ENCODE measurements around the gene NRBF2.
"Not testable (repeated sequence)": the region's sequence is repeated elsewhere in the genome, so short reads cannot be mapped to it uniquely, and the experiment has no call there.

Gene NRBF2

DNA sequence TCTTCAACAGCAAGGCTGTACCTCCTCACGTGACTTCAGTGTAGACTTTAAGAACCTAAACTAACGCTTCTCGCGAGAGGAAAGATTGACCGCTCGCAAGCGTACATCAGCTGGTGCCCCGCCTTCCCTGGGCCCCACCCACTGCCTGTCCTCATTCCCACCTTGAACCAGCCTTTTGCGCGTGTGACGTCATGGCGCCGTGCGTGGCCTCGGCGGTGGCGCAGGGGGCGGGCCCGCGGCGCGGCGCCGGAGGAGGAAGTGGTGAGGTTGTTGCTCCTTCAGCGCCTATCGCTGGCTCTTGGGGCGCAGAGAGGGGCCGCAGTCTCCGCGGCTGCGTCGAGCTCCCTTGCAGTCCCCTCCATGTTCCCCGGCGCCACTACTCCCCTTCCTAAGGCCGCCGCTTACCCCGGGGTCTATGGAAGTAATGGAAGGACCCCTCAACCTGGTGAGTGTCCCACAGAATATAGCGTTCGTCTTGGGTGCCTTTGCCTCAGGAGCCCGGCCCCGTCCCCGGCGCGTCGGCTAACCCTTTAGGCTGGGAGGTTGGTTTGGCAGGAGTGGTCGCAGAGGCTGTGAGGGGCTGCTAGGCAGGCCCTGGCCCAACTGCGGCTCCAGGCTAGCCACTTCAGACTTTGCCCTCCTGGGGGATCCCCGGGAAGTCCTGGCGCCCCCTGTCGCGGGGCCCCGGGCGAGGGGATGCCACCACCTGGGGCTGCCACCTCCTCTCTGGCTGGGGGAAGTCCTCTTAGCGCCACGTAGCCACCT lies at the start of gene NRBF2:
Gene NRBF2 (plus strand): TSS at position 273 of the 765 bp plus-strand sequence. CDS start 143 bp downstream, at position 416.
- DNase-seq (ENCODE audit: low spot score): peak; percentile 90

DNA sequence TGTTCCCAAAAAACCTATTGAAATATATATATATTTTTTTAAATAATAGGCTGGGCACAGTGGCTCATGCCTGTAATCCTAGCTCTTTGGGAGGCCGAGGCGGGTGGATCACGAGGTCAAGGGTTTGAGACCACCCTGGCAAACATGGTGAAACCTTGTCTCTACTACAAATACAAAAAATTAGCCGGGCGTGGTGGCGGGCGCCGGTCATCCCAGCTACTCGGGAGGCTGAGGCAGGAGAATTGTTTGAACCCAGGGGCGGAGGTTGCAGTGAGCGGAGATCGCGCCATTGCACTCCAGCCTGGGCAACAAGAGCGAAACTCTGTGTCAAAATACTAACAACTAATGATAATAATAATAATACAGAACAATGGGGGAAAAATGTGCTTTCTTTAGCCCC lies 49.7 kb upstream of the NRBF2 start:
- not testable (repeated sequence) for DNase-seq (ENCODE audit: low spot score)

DNA sequence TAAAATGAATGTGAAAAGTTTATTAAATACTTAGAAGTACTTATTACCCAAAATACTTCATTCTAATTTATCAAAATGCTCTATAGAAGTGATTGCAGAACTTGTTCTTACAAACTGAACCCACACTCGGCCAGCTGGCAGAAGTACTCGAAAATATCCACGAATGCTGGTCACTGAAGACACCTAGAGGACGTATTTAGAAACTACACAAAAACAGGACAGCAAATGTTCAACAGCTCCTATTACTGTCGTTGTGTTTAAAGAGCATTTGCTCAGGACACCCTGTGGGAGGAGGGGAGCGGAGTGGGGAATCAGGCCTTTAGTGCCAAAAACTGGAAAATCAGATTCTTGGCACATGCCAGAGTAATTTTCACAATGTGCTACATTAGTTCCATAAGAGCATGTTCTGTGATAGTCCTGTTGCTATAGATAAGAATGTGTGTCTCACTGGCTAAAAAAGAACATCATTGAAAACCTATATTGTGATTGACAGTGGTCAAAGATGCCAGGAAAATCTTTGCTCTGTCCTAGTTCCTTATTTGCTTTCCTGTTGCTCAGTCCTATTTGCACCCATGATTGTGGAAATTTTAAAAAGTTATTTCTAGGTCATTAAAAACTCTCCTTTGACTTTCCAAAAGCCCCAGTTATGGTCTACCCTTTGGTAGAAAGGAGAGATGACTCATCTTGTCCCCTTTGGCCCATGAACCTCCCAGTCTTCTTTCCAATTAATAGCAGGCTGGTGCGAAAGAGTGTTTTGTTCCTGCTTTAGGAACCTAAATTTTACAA lies 49.0 kb upstream of the NRBF2 start:
- DNase-seq (ENCODE audit: low spot score): peak; percentile 36

DNA sequence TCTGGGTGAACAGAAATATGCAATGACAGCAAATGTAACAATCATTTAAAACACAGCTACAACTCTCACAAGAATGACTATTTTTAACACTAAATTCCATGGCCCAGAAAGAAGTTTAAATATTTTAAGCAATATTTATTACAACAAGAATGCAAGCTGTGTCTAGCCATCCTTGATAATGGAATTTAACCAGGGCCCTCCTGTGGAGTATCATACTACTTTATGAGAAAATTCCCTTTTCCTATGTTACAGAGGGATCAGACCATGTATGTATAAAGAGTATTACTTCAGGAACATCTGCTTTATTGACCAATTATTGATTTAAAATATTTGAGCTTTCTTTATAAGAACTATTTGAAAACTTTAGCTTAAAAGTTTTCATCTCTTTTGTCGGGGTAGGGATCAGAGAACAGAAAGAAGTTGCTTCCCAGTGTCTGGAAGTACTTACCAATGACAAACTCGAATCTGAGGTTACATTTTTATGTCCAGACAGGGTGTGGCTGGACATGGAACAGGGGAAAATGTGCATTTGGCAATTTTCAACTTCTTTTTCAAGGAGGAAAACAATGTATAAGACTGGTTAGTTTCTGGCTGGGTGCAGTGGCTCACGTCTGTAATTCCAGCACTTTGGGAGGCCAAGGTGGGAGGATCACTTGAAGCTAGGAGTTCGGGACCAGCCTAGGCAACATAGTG lies 48.3 kb upstream of the NRBF2 start:
- DNase-seq (ENCODE audit: low spot score): no peak

DNA sequence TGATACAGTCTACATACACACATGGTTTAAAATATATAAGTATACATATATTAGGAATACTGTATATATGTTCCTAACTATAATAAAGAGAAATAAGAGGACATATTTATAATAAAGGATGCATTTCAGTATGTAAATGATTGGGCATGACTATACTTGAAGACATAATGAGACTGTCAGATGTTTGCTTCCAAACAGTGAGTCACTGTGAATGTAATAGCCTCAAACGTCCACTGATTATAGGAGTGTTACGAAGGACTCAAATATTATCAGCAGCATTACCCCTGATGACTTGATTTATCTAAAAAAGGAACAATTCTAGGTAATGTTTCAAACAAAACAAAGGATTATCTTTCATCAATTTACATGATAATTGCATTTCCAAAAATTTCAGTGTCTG lies 39.9 kb upstream of the NRBF2 start:
- no peak for DNase-seq (ENCODE audit: low spot score)

DNA sequence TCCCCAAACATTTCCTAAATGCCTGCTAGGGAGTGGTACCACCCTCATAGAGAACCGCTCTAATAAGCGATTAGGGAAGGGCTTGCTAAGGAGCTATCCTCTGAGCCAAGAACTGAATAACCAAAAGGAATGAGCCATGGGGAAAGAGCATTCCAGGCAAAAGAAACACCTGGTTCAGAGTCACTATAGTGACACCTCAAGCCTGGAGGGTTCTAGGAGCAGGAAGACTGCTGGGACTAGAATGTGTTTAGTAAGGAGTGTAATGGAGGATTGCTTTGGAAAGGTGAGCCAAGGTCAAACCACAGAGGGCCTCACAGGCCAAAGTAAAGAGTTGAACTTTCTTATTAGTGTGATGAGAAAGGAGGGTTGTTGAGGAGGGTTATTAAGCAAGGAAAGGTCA lies 38.7 kb upstream of the NRBF2 start:
- no peak for DNase-seq (ENCODE audit: low spot score)

DNA sequence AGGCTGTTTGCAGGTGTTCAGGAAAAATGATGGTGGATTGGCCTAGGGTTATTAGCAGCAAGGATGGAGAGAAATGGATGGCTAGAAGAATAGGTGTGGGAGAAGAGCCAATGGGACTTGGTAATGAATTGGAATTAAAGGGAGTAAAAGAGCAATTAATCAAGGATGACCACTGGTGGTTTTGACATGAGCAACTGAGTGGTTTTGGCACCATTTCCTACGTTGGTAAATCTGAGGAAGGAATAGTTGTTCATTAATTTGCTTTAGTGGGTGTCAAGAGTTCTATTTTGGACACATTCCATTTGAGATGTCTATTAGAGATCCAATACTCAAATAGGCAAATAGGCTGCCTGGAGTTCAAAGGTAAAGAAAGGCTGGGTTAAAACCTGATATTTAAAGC lies 38.2 kb upstream of the NRBF2 start:
- no peak for DNase-seq (ENCODE audit: low spot score)

DNA sequence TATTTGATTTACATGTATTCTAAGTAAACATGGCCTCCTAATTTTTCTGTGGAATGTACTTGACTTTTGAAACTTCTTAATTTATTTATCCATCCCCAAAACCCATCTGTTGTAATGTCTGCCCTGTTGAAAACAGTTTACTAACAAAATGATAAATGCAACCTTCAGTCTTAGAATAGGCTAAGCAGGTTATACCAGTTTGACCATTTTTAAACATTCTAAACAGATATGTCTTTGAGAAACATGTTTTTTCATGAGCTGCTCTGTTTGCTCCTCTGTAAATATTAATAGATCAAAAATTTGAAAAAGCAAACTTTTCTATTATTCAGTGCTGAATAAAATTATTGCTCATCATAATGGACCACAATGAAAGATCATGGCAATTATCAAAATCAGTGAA lies 33.4 kb upstream of the NRBF2 start:
- no peak for DNase-seq (ENCODE audit: low spot score)

DNA sequence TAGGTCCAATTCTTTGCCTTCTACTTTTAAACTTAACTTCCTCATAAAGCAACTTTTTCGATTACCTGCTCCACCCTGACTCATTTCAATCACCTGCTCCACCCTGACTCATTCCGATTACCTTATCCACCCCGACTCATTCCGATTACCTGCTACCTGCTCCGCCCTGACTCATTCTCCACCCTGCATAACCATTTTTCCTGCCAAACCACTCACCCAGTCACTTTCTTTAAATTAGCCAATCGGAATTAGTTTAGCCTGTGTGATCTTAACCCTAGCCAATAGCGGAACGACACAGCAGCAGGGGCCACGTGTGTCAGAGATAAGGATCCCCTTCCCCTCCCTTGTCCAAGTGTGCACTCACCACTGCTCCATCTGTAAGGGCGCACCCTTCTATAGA lies 32.0 kb upstream of the NRBF2 start:
- DNase-seq (ENCODE audit: low spot score): not testable (repeated sequence)

DNA sequence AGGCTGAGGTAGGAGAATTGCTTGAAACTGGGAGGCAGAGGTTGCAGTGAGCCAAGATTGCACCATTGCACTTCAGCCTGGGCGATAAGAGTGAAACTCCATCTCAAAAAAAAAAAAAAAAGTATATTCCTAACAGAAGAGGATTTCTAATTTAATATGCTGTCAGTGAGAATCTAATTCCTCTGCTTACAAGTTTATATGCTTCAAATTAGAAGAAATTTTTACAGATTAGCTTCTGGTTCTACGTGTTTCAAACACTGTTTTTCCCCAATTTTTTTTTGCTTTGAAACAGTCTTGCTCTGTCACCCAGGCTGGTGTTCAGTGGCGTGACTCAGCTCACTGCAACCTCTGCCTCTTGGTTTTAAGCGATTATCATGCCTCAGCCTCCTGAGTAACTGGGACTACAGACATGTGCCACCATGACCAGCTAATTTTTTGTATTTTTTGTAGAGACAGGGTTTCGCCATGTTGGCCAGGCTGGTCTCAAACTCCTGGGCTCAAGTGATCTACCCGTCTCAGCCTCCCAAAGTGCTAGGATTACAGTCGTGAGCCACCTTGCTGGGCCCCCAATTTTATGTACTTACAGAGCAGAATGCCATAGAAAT lies 30.7 kb upstream of the NRBF2 start:
- DNase-seq (ENCODE audit: low spot score): not testable (repeated sequence)

DNA sequence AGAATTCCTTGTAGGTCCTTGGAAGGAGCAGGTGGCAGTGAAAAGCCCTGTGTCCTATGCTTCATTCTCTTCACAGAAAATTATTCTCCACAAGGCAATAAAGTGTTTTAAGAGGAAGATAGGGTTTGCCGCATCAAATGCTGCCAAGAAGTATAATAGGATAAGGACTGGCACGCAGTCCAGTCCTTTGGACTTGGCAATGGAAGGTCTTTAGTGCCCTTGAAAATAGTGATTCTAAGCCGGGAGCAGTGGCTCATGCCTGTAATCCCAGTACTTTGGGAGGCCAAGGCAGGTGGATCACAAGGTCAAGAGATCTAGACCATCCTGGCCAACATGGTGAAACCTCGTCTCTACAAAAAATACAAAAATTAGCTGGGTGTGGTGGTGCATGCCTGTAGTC lies 29.9 kb upstream of the NRBF2 start:
- not testable (repeated sequence) for DNase-seq (ENCODE audit: low spot score)

DNA sequence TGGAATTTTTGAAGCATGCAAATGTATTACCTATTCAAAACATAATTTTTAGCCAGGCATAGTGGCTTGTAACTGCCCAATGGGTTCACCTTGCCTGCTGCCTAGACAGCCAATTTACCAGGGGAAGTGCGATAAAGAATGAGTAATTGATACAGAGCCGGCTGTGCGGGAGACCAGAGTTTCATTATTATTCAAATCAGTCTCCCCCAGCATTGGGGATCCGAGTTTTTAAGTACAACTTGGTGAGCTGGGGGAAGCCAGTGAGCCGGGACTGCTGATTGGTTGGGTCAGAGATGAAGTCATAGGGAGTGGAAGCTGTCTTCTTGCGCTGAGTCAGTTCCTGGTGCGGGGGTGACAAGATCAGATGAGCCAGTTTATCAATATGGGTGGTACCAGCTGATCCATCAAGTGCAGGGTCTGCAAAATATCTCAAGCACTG lies 29.1 kb upstream of the NRBF2 start:
- DNase-seq (ENCODE audit: low spot score): no peak

DNA sequence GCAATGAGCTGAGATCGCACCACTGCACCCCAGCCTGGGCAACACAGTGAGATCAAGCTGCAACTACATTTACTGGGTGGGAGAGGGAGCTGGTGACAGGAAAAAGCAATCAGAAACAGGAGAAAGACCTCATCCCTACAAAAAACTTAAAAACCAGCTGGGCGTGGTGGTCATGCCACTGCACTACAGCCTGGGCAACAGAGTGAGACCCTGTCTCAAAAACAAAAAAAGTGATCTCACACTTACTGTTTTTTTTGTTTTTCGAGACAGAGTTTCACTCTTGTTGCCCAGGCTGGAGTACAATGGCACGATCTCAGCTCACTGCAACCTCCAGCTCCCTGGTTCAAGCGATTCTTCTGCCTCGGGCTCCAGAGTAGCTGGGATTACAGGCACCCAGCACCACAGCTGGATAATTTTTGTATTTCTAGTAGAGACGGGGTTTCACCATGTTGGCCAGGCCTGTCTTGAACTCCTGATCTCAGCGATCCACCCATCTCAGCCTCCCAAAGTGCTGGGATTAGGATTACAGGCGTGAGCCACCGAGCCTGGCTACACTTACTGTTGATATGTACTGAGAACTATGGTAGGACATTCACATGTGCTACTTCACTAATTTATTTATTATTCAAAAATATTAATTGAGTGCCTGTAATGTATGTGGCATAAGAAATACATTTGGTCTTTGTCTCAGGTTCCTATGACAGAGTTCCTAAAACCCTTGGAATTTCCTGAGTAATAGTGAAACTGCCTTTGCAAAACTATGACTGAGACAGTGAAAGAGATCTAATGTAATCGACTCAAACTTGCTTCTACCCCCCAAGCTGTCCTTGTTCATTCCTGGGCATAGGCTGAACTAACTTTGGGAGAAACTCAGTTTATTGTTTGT lies 27.7 kb upstream of the NRBF2 start:
- DNase-seq (ENCODE audit: low spot score): no peak

DNA sequence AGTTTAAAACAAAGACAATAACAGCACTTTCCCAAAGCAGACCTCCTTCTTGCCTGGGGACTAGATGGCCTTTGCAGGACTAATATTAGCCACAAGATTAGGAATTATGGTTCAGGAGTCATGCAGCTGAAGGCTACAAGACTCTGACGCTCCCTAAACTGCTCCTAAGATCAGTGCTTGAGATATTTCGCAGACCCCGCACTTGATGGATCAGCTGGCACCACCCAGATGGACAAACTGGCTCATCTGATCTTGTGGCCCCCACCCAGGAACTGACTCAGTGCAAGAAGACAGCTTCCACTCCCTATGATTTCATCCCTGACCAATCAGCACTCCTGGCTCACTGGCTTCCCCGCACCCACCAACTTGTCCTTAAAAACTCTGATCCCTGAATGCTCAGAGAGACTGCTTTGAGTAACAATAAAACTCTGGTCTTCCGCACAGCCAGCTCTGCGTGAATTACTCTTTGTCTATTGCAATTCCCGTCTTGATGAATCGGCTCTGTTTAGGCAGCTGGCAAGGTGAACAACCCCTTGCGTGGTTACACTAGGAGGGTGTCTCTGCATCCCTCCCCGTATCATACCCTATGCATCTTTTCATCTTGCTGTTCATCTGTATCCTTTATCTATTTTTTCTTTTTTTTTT lies 26.9 kb upstream of the NRBF2 start:
- no peak for DNase-seq (ENCODE audit: low spot score)

DNA sequence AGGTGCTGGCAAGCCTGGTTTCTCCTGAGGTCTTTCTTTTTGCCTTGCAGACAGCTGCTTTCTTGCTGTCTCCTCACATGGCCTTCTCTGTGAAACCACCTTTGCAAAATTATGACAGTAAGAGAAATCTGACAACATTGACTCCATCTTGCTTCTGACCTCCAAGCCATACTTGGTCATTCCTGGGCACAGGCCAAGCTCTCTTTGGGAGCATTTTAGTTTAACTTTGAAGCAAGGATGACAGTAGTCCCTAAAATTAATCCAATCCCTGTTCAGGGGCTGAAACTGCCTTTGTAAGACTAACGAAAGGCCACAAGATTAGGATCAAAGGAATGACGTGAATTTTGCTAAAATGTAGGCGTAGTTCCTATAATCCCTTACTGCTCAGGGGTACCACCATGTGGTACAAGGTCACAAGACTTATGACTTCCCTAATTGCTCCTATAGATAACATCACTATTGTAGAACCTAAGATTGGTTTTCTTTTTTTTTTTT lies 25.1 kb upstream of the NRBF2 start:
- no peak for DNase-seq (ENCODE audit: low spot score)

DNA sequence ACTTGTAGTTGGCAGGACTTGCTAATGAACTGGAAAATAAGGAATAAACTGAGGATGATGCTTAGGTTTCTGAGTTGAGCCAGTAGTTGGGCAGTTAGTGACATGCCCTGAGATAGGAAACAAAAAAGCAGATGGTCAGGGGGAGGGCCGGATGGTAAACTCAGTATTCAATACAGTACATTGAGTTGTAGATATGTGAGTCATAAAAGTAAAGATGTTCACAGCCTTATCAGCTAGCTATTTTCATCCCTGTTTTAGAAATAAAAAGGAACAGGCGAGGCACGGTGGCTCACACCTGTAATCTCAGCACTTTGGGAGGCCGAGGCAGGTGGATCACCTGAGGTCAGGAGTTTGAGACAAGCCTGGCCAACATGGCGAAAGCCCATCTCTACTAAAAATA lies 22.2 kb upstream of the NRBF2 start:
- no peak for DNase-seq (ENCODE audit: low spot score)

DNA sequence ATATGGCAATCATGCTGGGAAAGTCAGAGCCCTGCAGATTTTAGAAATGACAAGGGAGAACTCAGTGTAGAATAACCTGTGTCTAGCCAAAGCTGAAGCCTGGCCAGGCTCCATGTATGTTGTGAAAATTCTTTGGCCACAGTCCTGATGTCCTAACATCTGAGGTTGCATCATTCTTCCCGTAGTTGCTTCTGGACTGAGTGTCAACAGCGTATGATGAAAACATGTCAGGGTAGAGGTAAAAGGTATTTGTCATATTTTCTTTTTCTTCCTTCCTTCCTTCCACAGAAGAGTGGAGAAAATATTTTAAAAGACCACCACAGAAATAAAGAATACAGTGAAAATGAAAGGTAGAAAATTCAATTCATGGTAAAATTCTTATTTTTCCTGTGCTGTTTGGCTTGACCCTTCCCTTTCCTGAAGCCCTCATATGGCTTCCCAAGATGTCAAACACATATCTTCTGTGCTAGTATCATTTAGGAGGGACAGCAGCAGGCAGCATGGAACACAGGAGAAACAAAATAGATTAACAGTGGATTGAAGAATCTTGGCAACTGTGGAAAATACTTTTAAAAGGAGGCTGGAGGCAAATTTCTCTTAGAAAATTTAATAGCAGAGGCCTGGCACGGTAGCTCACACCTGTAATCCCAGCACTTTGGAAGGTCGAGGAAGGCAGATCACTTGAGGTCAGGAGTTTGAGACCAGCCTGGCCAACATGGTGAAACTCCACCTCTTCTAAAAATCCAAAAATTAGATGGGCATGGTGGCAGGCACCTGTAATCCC lies 18.9 kb upstream of the NRBF2 start:
- no peak for DNase-seq (ENCODE audit: low spot score)

DNA sequence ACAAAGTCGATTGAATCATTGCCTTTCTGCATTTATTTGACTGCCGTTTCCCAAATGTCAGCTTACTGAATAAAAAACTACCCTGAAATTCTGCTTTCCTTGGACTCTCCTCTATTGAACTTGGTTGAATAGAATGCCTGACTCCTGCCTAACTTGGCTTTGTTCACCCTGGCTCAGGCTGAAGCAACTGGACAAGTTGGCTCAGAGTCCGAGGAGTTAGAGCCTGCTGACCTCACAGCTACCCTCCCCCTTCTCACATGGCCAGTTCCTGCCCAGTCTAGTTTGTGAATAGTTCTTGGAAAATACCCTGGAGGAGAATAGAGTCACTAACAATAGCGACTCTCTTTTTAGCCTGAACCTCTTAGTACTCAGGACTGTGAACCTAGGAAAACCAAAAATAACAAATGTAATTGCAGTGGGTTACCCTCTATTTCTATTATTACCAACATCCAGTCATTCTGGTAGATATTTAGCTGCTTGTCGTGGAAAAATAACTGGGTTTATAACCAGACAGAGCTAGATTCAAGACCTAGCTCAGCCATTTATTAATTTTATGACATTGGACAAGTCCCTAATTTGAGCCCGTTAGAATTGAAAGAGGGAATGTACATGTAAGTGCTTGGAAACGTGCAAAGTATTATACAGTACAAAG lies 17.3 kb upstream of the NRBF2 start:
- DNase-seq (ENCODE audit: low spot score): no peak

DNA sequence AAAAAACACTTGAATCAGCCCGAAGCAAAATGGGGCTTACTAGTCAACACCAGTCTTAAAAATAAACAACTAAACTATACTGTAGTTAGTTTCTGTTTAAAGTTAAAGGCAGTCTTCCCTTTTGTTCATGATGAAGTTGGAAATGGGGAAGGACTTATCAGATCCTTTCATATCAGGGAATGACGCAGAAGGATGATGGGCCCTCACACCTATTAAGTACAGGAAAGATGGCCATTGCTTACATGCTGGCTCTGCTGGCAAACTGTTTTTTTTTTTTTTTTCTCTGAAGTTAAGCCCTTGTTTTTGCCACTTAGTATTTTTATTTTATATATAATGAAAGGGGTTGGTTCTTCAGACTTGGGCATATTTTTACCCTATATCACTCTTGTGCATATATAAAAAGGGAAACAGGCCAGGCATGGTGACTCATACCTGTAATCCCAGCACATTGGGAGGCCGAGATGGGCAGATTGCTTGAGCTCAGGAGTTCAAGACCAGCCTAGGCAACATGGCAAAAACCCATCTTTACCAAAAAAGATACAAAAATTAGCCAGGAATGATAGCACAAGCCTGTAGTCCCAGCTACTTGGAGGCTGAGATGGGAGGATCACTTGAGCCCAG lies 16.6 kb upstream of the NRBF2 start:
- DNase-seq (ENCODE audit: low spot score): no peak
